CD4-positive, CD25-positive, alpha-beta regulatory T cell (primary cell): ENCODE measurements around the gene RGS12. TPM values are rescaled to one million over a fixed set of nuclear protein-coding genes. Genes with fewer than 3 reads are reported as not detected.

ENCODE experiments used
- ATAC-seq, 2 donors: fragments of 150-1000 bp; cut with Tn5 transposase; one replicate each; pipeline ENCODE4 v1.10.0; 2021; ENCODE audit warnings: low read depth in 2 of 2, moderate number of reproducible peaks in 2 of 2, moderate library complexity in 1 of 2
- DNase-seq, 3 donors: peaks; one replicate each; pipeline versions ENCODE4 v3.0.0 to v3.0.0-alpha.2; 2012 to 2022; ENCODE audit warnings: mixed read lengths in 1 of 3
- H3K27ac ChIP-seq: one replicate; pipeline ENCODE4 v1.7.0; 2013; ENCODE audit warnings: mild to moderate bottlenecking, low read length; ENCODE audit not compliant: insufficient read depth, poor library complexity, severe bottlenecking
- H3K27me3 ChIP-seq: one replicate; pipeline ENCODE4 v1.7.0; 2013; ENCODE audit warnings: low read length; ENCODE audit not compliant: control insufficient read depth, insufficient read depth
- H3K36me3 ChIP-seq: one replicate; pipeline ENCODE4 v1.7.0; 2013; ENCODE audit warnings: mild to moderate bottlenecking, low read length, moderate library complexity; ENCODE audit not compliant: control insufficient read depth, insufficient read depth
- H3K4me1 ChIP-seq: 2 replicates; pipeline ENCODE4 v1.7.0; 2013; ENCODE audit warnings: mild to moderate bottlenecking, low read length; ENCODE audit not compliant: insufficient read depth, control insufficient read depth, poor library complexity, severe bottlenecking
- H3K4me3 ChIP-seq: one replicate; pipeline ENCODE4 v1.7.0; 2013; ENCODE audit warnings: low read depth, mild to moderate bottlenecking, low read length, moderate library complexity
- H3K9me3 ChIP-seq, 2 experiments: 1 replicate in 1 of 2; 2 replicates in 1 of 2; pipeline ENCODE4 v1.7.0; 2013; ENCODE audit warnings: low read length in 2 of 2, mild to moderate bottlenecking in 1 of 2, moderate library complexity in 1 of 2; ENCODE audit not compliant: control insufficient read depth in 2 of 2
- H3K27ac Mint-ChIP-seq, 3 donors: one replicate each; pipeline ENCODE4 v1.8.0; 2020 to 2022; ENCODE audit warnings: mild to moderate bottlenecking in 3 of 3, mixed read lengths in 3 of 3, moderate library complexity in 2 of 3
- H3K27me3 Mint-ChIP-seq: one replicate; pipeline ENCODE4 v1.8.0; 2022; ENCODE audit warnings: mild to moderate bottlenecking, mixed read lengths
- H3K36me3 Mint-ChIP-seq: one replicate; pipeline ENCODE4 v1.8.0; 2020; ENCODE audit warnings: mixed read lengths
- H3K4me1 Mint-ChIP-seq, 4 donors: one replicate each; pipeline ENCODE4 v1.8.0; 2020 to 2022; ENCODE audit warnings: mixed read lengths in 4 of 4, mild to moderate bottlenecking in 1 of 4
- H3K4me3 Mint-ChIP-seq, 4 donors: one replicate each; pipeline ENCODE4 v1.8.0; 2020 to 2022; ENCODE audit warnings: mild to moderate bottlenecking in 4 of 4, mixed read lengths in 4 of 4, moderate library complexity in 3 of 4
- H3K9me3 Mint-ChIP-seq, 7 donors: one replicate each; pipeline ENCODE4 v1.8.0; 2020 to 2022; ENCODE audit warnings: mixed read lengths in 7 of 7, mild to moderate bottlenecking in 3 of 7, moderate library complexity in 2 of 7
- polyA plus RNA-seq, 4 donors: library from polyadenylated mRNA; unstranded; fragments of 300-500 nt; fragmentation: Illumina TruSeq; gene quantifications; one replicate each; pipeline ENCODE4 v1.2.3, GENCODE V29; 2021
- total RNA-seq: library from RNA; stranded (reverse); gene quantifications from one replicate; pipeline ENCODE4 v1.2.3, GENCODE V29; 2022

RGS12 gene
- total and polyA plus RNA-seq, 5 donors from 2014 or later = 3.7 to 27.6 (median 6.6) TPM

- peaks cover 14 to 84% (median 43%) of the 10 kb centered on the region in 4 donors for H3K4me1 Mint-ChIP-seq
- Histone ChIP-seq H3K4me3 (no peak overlapping the region), H3K4me1 (peaks cover 52% of the 10 kb centered on the region), H3K9me3 (no peaks in the 10 kb centered on the region), H3K27me3 (no peaks in the 10 kb centered on the region), H3K36me3 (no peaks in the 10 kb centered on the region), H3K27ac (no peak overlapping the region)
- H3K27ac Mint-ChIP-seq = peak overlapping the region; percentile 88 to 97 (median 97)
- ATAC-seq (no peak), DNase-seq (no peak)
- H3K9me3 Mint-ChIP-seq = no peaks in the 10 kb centered on the region
- peaks cover 6% of the 10 kb centered on the region for H3K27me3 Mint-ChIP-seq
- H3K36me3 Mint-ChIP-seq = no peaks in the 10 kb centered on the region
- peak overlapping the region in 3 of 4 donors; percentile 39 to 87 (median 81) for H3K4me3 Mint-ChIP-seq
Measured at GRCh38 chr4:3304831-3305609, 12.2 kb downstream of the RGS12 start.

GRCh38 chr4:3305610-3306371 is 13.0 kb downstream of the RGS12 start:
- H3K27ac ChIP-seq = no peak overlapping the region
- DNase-seq (peak in 1 of 3 donors; percentile 36), ATAC-seq (peak in 1 of 2 donors; percentile 7)
- H3K4me1 Mint-ChIP-seq = peaks cover 14 to 77% (median 42%) of the 10 kb centered on the region in 4 donors
- H3K9me3 ChIP-seq = no peaks in the 10 kb centered on the region
- H3K36me3 Mint-ChIP-seq = no peaks in the 10 kb centered on the region
- peak overlapping the region; percentile 88 to 97 (median 97) for H3K27ac Mint-ChIP-seq
- H3K36me3 ChIP-seq = no peaks in the 10 kb centered on the region
- no peaks in the 10 kb centered on the region for H3K27me3 ChIP-seq
- peaks cover 52% of the 10 kb centered on the region for H3K4me1 ChIP-seq
- peak overlapping the region; percentile 19 for H3K4me3 ChIP-seq
- H3K4me3 Mint-ChIP-seq = peak overlapping the region; percentile 7 to 87 (median 60)
- peaks cover 6% of the 10 kb centered on the region for H3K27me3 Mint-ChIP-seq
- H3K9me3 Mint-ChIP-seq = no peaks in the 10 kb centered on the region

- H3K4me3 Mint-ChIP-seq = peak overlapping the region in 1 of 4 donors; percentile 10
- Histone ChIP-seq H3K4me3 (no peak overlapping the region), H3K27me3 (no peaks in the 10 kb centered on the region), H3K4me1 (peaks cover 47% of the 10 kb centered on the region), H3K9me3 (no peaks in the 10 kb centered on the region), H3K27ac (no peak overlapping the region), H3K36me3 (no peaks in the 10 kb centered on the region)
- peaks cover 14 to 77% (median 37%) of the 10 kb centered on the region in 4 donors for H3K4me1 Mint-ChIP-seq
- H3K27ac Mint-ChIP-seq = peak overlapping the region; percentile 53 to 88 (median 80)
- H3K9me3 Mint-ChIP-seq = no peaks in the 10 kb centered on the region
- H3K36me3 Mint-ChIP-seq = no peaks in the 10 kb centered on the region
- DNase-seq (no peak), ATAC-seq (no peak)
- peaks cover 6% of the 10 kb centered on the region for H3K27me3 Mint-ChIP-seq
Measured at GRCh38 chr4:3306450-3306849, 13.6 kb downstream of the RGS12 start.

- H3K27me3 ChIP-seq = no peaks in the 10 kb centered on the region
- DNase-seq (no peak), ATAC-seq (no peak)
- no peak overlapping the region for H3K27ac Mint-ChIP-seq
- H3K27ac ChIP-seq = no peak overlapping the region
- no peaks in the 10 kb centered on the region for H3K36me3 ChIP-seq
- peaks cover 41% of the 10 kb centered on the region for H3K4me1 ChIP-seq
- no peak overlapping the region for H3K4me3 ChIP-seq
- H3K36me3 Mint-ChIP-seq = no peaks in the 10 kb centered on the region
- H3K4me3 Mint-ChIP-seq = no peak overlapping the region
- H3K4me1 Mint-ChIP-seq = peaks cover 9 to 77% (median 31%) of the 10 kb centered on the region in 4 donors
- no peaks in the 10 kb centered on the region for H3K9me3 Mint-ChIP-seq
- no peaks in the 10 kb centered on the region for H3K9me3 ChIP-seq
- H3K27me3 Mint-ChIP-seq = peaks cover 6% of the 10 kb centered on the region
Measured at GRCh38 chr4:3307060-3307459, 14.2 kb downstream of the RGS12 start.

- Histone ChIP-seq H3K27me3 (no peaks in the 10 kb centered on the region), H3K27ac (no peak overlapping the region), H3K4me1 (peaks cover 36% of the 10 kb centered on the region), H3K4me3 (no peak overlapping the region), H3K36me3 (no peaks in the 10 kb centered on the region), H3K9me3 (no peaks in the 10 kb centered on the region)
- Mint-ChIP-seq H3K27ac (peak overlapping the region in 1 of 3 donors; percentile 67), H3K4me1 (peaks cover 6 to 73% (median 28%) of the 10 kb centered on the region in 4 donors), H3K36me3 (no peaks in the 10 kb centered on the region), H3K27me3 (peaks cover 4% of the 10 kb centered on the region), H3K4me3 (no peak overlapping the region), H3K9me3 (no peaks in the 10 kb centered on the region)
- ATAC-seq (no peak), DNase-seq (no peak)
Measured at GRCh38 chr4:3307486-3307885, 14.7 kb downstream of the RGS12 start.

GRCh38 chr4:3307891-3308575 is 15.2 kb downstream of the RGS12 start:
- DNase-seq (no peak), ATAC-seq (no peak)
- Mint-ChIP-seq H3K27ac (peak overlapping the region in 1 of 3 donors; percentile 67), H3K27me3 (no peaks in the 10 kb centered on the region), H3K4me1 (peaks cover 5 to 68% (median 23%) of the 10 kb centered on the region in 4 donors), H3K4me3 (peak overlapping the region in 1 of 4 donors; percentile 58), H3K9me3 (no peaks in the 10 kb centered on the region), H3K36me3 (no peaks in the 10 kb centered on the region)
- no peak overlapping the region for H3K4me3 ChIP-seq
- no peaks in the 10 kb centered on the region for H3K9me3 ChIP-seq
- H3K27me3 ChIP-seq = no peaks in the 10 kb centered on the region
- H3K27ac ChIP-seq = no peak overlapping the region
- H3K4me1 ChIP-seq = peaks cover 31% of the 10 kb centered on the region
- H3K36me3 ChIP-seq = no peaks in the 10 kb centered on the region

- Histone ChIP-seq H3K27me3 (no peaks in the 10 kb centered on the region), H3K4me1 (peaks cover 24% of the 10 kb centered on the region), H3K4me3 (no peak overlapping the region), H3K9me3 (no peaks in the 10 kb centered on the region), H3K27ac (no peak overlapping the region), H3K36me3 (no peaks in the 10 kb centered on the region)
- Mint-ChIP-seq H3K4me3 (peak overlapping the region in 1 of 4 donors; percentile 68), H3K9me3 (no peaks in the 10 kb centered on the region), H3K4me1 (peaks cover 3 to 61% (median 17%) of the 10 kb centered on the region in 4 donors), H3K27ac (peak overlapping the region in 2 of 3 donors; percentile 67 to 74), H3K27me3 (no peaks in the 10 kb centered on the region), H3K36me3 (no peaks in the 10 kb centered on the region)
- DNase-seq (no peak), ATAC-seq (no peak)
Measured at GRCh38 chr4:3308691-3309090, 15.9 kb downstream of the RGS12 start.
